Measurements from ENCODE around the gene DNAH6.

Gene DNAH6

DNA sequence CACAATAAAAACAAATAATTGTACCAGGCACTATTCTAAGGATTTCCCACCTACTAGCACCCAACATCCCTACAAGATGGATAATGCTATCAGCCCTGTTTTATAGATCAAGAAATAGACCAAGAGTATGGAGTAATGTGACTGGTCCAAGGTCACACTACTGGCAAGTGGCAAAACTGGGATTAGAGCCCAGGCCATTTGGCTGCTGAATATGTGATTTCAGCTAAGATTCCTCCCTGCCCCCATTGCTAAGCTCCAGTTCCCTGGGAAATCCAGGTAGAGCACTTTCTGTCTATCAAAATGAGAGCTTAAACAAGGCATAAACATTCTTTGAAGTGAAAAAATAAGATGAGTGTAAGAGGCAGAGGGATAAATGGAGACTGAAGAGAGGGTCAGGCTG is 157.8 kb downstream of the DNAH6 start:
- TF ChIP-seq, protein P1, sequence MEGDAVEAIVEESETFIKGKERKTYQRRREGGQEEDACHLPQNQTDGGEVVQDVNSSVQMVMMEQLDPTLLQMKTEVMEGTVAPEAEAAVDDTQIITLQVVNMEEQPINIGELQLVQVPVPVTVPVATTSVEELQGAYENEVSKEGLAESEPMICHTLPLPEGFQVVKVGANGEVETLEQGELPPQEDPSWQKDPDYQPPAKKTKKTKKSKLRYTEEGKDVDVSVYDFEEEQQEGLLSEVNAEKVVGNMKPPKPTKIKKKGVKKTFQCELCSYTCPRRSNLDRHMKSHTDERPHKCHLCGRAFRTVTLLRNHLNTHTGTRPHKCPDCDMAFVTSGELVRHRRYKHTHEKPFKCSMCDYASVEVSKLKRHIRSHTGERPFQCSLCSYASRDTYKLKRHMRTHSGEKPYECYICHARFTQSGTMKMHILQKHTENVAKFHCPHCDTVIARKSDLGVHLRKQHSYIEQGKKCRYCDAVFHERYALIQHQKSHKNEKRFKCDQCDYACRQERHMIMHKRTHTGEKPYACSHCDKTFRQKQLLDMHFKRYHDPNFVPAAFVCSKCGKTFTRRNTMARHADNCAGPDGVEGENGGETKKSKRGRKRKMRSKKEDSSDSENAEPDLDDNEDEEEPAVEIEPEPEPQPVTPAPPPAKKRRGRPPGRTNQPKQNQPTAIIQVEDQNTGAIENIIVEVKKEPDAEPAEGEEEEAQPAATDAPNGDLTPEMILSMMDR (IDR thresholded peaks at IDR 0.05; ENCODE audit: extremely low read depth, missing control alignments) = no peak

DNA sequence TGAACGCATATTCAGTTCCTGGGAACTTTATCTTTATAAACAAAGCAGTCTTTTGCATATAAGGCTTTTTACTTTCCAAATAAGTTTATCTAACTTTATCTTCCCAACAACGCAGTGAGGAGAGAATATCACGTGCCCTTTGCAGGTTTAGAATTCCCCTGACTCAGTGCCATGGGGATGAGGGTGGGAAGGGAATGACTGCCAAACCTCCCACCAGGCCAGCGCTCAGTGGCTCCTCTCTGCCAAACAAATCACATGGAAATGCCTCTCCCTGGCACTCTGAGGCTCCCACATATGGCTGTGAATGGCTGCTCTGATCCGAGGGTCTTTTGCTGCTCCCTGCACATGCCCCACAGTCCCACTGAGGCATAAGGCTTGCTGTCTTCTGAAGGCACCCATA is 158.3 kb downstream of the DNAH6 start:
- TF ChIP-seq, protein P1 (IDR thresholded peaks at IDR 0.05; ENCODE audit: extremely low read depth, missing control alignments) = no peak

More for the DNA sequence above, 157.8 kb downstream of the DNAH6 start:
- DNase-seq (ENCODE audit: low spot score) = no peak

DNA sequence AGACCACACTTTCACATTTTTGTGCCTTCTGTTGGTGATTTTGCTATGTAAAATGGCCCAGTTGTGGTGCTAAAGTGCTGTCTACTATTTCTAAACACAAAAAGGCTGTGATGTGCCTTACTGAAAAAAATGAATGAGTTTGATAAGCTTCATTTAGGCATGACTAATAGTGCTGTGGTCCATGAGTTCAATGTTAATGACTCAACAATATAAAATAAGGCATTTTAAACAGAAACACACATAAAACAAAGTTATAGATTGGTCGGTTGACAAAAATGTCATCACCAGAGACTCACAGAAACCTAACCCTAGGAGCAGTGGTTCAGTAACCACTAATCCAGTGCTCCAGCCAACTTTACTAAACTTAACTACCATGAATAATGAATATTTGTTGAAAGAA is 160.0 kb downstream of the DNAH6 start:
- DNase-seq (ENCODE audit: low spot score) = no peak
- TF ChIP-seq, protein P1 (IDR thresholded peaks at IDR 0.05; ENCODE audit: extremely low read depth, missing control alignments) = no peak

More for the DNA sequence above, 158.3 kb downstream of the DNAH6 start:
- DNase-seq (ENCODE audit: low spot score) = no peak

DNA sequence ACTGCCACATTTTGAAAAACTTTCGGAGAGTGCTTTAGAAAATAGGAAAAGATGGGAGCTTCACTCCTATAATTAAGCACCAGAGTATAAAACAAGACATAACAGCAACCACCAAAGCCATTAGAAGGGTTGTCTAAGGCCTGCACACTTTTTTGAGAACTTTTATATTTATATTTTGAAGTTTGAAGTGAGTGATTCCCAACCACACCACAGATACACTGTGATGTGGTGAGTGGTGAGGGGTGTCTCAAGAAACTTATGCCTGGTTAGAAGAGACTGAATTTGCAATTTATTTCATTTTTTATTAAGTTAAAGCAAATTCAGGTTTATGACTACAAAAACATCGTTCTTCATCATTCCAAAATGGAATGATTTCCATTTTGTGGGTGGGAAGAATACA is 161.9 kb downstream of the DNAH6 start:
- DNase-seq (ENCODE audit: low spot score) = no peak
- TF ChIP-seq, protein P1 (IDR thresholded peaks at IDR 0.05; ENCODE audit: extremely low read depth, missing control alignments) = no peak

DNA sequence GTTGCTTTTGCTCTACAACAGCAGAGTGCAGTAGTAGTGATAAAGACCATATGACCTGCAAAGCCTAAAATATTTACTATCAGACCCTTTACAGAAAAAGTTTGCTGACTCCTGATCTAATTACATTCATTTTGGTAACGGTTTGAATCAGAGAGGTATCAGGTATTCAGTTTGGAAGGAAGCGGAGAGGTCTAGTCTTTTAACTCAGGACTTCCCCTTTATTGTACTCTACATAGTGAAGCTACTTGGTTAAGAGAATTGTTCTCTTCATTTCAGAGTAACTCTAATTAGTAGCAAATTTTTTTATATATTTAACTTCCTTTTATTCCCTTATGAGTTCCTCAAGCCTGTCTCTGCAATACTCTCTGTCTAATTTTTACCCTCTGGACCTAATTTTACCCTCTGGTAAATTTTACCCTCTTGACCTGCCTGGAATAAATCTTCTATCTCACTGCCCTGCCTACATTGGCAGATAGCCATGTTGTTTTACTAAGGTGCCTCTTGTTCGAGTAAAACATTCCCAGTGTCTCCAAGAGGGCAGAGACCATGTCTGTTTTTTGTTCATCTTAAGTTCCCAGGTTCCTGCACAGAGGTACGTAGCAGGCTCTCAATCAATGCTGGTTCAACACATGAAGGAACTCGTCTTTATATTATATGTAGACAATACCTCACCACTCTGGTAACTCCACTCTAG is 170.6 kb downstream of the DNAH6 start:
- no peak for DNase-seq (ENCODE audit: low spot score)
- TF ChIP-seq, protein P1 (IDR thresholded peaks at IDR 0.05; ENCODE audit: extremely low read depth, missing control alignments) = no peak

DNA sequence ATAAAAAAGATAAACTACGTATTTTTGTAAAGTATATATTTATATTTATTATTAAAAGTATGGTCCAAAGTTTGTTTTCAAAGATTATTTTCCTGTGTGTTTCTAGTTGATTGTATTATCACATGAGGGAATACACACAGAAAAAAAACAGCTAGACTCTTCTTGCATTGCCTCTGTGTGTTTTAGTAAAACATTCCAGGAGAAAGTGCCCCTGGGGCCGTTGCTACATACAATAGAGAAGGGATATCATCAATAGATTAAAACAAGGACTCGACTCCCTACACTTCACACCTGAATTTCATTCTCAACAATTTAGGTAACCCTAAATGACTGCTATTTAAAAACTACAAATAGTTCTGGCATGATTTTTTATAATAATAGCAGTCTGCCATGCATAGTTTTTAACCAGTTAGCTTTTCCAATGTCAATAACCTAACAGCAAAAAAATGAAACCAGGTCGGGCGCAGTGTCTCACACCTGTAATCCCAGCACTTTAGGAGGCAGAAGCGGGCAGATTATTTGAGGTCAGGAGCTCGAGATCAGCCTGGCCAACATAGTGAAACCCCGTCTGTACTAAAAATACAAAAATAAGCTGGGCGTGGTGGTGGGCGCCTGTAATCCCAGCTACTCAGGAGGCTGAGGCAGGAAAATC is 171.3 kb downstream of the DNAH6 start:
- TF ChIP-seq, protein P1 (IDR thresholded peaks at IDR 0.05; ENCODE audit: extremely low read depth, missing control alignments) = no peak
- DNase-seq (ENCODE audit: low spot score) = no peak

DNA sequence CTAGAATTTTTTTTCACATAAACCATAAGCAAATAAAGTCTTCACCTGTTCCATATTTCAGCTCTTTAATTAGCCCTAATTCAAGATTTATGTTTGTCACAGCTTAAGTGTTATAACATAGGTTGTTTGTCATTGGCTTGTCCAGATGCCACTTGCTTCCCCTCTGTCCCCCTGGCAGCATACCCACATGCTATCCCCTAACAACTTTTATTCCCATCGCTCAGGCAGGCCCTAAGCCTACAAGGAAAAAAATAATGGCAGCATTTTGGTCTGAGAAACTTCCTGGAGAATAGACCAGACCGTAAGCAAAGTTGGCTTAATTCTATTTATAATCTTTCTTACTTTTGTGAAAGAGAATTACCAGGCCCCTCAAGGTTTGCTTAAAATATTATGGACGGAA is 173.9 kb downstream of the DNAH6 start:
- TF ChIP-seq, protein P1 (IDR thresholded peaks at IDR 0.05; ENCODE audit: extremely low read depth, missing control alignments) = no peak
- DNase-seq (ENCODE audit: low spot score) = no peak
